HCT116 (cell line): ENCODE measurements around the gene PILRA. TPM values are rescaled to one million over a fixed set of nuclear protein-coding genes. Genes with fewer than 3 reads are reported as not detected.

Source experiments
- ATAC-seq: fragments of 200-7000 bp; cut with Tn5 transposase; 2 replicates; pipeline ENCODE4 v1.9.1; 2020; ENCODE audit warnings: mild to moderate bottlenecking, moderate library complexity
- BruUV-seq: library from RNA; stranded (reverse); fragments of 400-500 nt; replicated peaks from 2 replicates; lab custom pipeline; 2021; lab: Mats Ljungman, UMichigan
- CTCF ChIA-PET: fragments of 300-600 bp; sonication (Branson Sonifier 250); formaldehyde crosslinking; loops from one replicate; lab custom pipeline; 2021; ENCODE audit warnings: antibody characterized with exemption; lab: Charles Lee
- POLR2A ChIA-PET: fragments of 300-600, 350-600 bp; sonication (Branson Sonifier 250); formaldehyde crosslinking; loops from one replicate; lab custom pipeline; 2021; ENCODE audit warnings: antibody characterized with exemption; lab: Charles Lee
- RAD21 ChIA-PET, 2 experiments: fragments of 300-600 bp; sonication (Branson Sonifier 250); formaldehyde crosslinking; loops; one replicate each; lab custom pipeline; 2023; ENCODE audit warnings: low total read pairs in 2 of 2; ENCODE audit not compliant: uncharacterized antibody in 2 of 2, unreplicated experiment in 2 of 2, low non-redundant PET in 1 of 2; lab: Charles Lee
- DNase-seq: peaks from one replicate; pipeline ENCODE4 v3.0.0-alpha.2; 2010; ENCODE audit warnings: low read depth, low spot score
- H2AFZ ChIP-seq: fragments of 200-600 bp; shearing (Covaris generic), sonication (generic); 2 replicates; pipeline ENCODE4 v1.6.1; 2017; ENCODE audit warnings: low read depth, mixed run types, mixed read lengths, antibody characterized with exemption, low read length; ENCODE audit not compliant: poor library complexity, severe bottlenecking
- H3K27ac ChIP-seq: 2 replicates; pipeline ENCODE4 v1.5.1; 2012; ENCODE audit warnings: low read depth, low read length
- H3K27me3 ChIP-seq: fragments of 200-600 bp; sonication (generic); 2 replicates; pipeline ENCODE4 v1.6.1; 2016; ENCODE audit warnings: mixed run types, low read length, mixed read lengths; ENCODE audit not compliant: insufficient read depth
- H3K36me3 ChIP-seq, 2 experiments: fragments of 200-500 bp in 1 of 2; fragments of 200-600 bp in 1 of 2; sonication (Bioruptor generic) in 1 of 2; sonication (generic) in 1 of 2; 2 replicates each; pipeline versions ENCODE4 v1.5.1 to v1.6.1; 2014 to 2016; ENCODE audit warnings: low read length in 2 of 2, inconsistent platforms in 1 of 2, mixed read lengths in 1 of 2, mixed run types in 1 of 2; ENCODE audit not compliant: insufficient read depth in 2 of 2, control insufficient read depth in 1 of 2
- H3K4me1 ChIP-seq, 2 experiments: fragments of 200-600 bp in 1 of 2; sonication (generic) in 1 of 2; 2 replicates each; pipeline versions ENCODE4 v1.5.1 to v1.6.1; 2012 to 2017; ENCODE audit warnings: low read length in 2 of 2, inconsistent platforms in 1 of 2, mild to moderate bottlenecking in 1 of 2, mixed read lengths in 1 of 2, mixed run types in 1 of 2, moderate library complexity in 1 of 2; ENCODE audit not compliant: insufficient read depth in 2 of 2, control insufficient read depth in 1 of 2
- H3K4me2 ChIP-seq: fragments of 200-600 bp; sonication (generic); 2 replicates; pipeline ENCODE4 v1.6.1; 2017; ENCODE audit warnings: mixed run types, low read length, mixed read lengths
- H3K4me3 ChIP-seq, 2 experiments: fragments of 200-600 bp in 1 of 2; sonication (generic) in 1 of 2; replicated peaks in 1 of 2; 2 replicates each; pipeline ENCODE4 v1.5.1; 2011 to 2016; ENCODE audit warnings: low read length in 2 of 2, control low read depth in 1 of 2, low read depth in 1 of 2, mild to moderate bottlenecking in 1 of 2, mixed read lengths in 1 of 2, mixed run types in 1 of 2
- H3K79me2 ChIP-seq: fragments of 200-600 bp; sonication (generic); 2 replicates; pipeline ENCODE4 v1.6.1; 2017; ENCODE audit warnings: mild to moderate bottlenecking, mixed run types, low read length, moderate library complexity, mixed read lengths; ENCODE audit not compliant: insufficient read depth
- H3K9ac ChIP-seq: fragments of 200-600 bp; sonication (generic); 2 replicates; pipeline ENCODE4 v1.6.1; 2016; ENCODE audit warnings: low read length, mixed read lengths
- H3K9me2 ChIP-seq: fragments of 200-600 bp; sonication (generic), shearing (Covaris generic); 2 replicates; pipeline ENCODE4 v1.6.1; 2017; ENCODE audit warnings: mixed run types, mild to moderate bottlenecking, moderate library complexity; ENCODE audit not compliant: insufficient read depth
- H3K9me3 ChIP-seq, 2 experiments: fragments of 200-500 bp in 1 of 2; fragments of 200-600 bp in 1 of 2; sonication (Bioruptor generic) in 1 of 2; sonication (generic) in 1 of 2; 2 replicates each; pipeline ENCODE4 v1.6.1; 2014 to 2017; ENCODE audit warnings: low read length in 2 of 2, mixed read lengths in 2 of 2, inconsistent platforms in 1 of 2, low read depth in 1 of 2, mild to moderate bottlenecking in 1 of 2, mixed run types in 1 of 2, moderate library complexity in 1 of 2; ENCODE audit not compliant: control insufficient read depth in 1 of 2, insufficient read depth in 1 of 2
- H4K20me1 ChIP-seq: fragments of 200-600 bp; sonication (generic), shearing (Covaris generic); 2 replicates; pipeline ENCODE4 v1.6.1; 2017; ENCODE audit warnings: mixed run types, mild to moderate bottlenecking, moderate library complexity; ENCODE audit not compliant: insufficient read depth
- CTCF ChIP-seq, 3 experiments: fragments of 200-600 bp in 1 of 3; sonication (generic) in 1 of 3; IDR thresholded peaks in 2 of 3; conservative IDR thresholded peaks in 1 of 3; 2 replicates each; pipeline ENCODE4 v1.5.1; 2012 to 2017; ENCODE audit warnings: low read depth in 2 of 3, low read length in 2 of 3, antibody characterized with exemption in 1 of 3, borderline replicate concordance in 1 of 3, control low read depth in 1 of 3, mild to moderate bottlenecking in 1 of 3, mixed read lengths in 1 of 3, mixed run types in 1 of 3, moderate library complexity in 1 of 3; ENCODE audit not compliant: insufficient read depth in 1 of 3
- FOSL1 ChIP-seq: IDR thresholded peaks from 2 replicates; pipeline ENCODE4 v1.6.1; 2012; ENCODE audit warnings: low read depth
- POLR2AphosphoS5 ChIP-seq: IDR thresholded peaks from 2 replicates; pipeline ENCODE4 v1.6.1; 2011; ENCODE audit warnings: mild to moderate bottlenecking, low read depth, low read length, moderate library complexity
- SRF ChIP-seq: IDR thresholded peaks from 2 replicates; pipeline ENCODE4 v1.6.1; 2012; ENCODE audit warnings: low read depth
- ZNF274 ChIP-seq: fragments of 200-500 bp; sonication (Bioruptor generic); IDR thresholded peaks from 2 replicates; pipeline ENCODE4 v1.6.1; 2014; ENCODE audit warnings: mild to moderate bottlenecking, low read depth, low read length, inconsistent platforms
- intact Hi-C: fragments of 100-400 bp; cut with micrococcal nuclease; formaldehyde crosslinking; loops from 2 replicates; pipeline ENCODE4 v1.10.0; 2022
- total RNA-seq: library from RNA; stranded (reverse); gene quantifications from one replicate; pipeline ENCODE4 v1.2.1, GENCODE V29; 2021; ENCODE audit not compliant: unreplicated experiment

The PILRA gene
- total RNA-seq, 1 experiment from 2014 or later: 1.8 TPM

GRCh38 chr7:100433276-100433591 is 59.9 kb downstream of the PILRA start:
- no peak overlapping the region for H3K4me3 ChIP-seq
- no peak overlapping the region for H2AFZ ChIP-seq
- H3K27me3 ChIP-seq: no peaks in the 10 kb centered on the region
- ATAC-seq: no peak
- POLR2A ChIA-PET: no interaction called here
- DNase-seq: no peak
- peaks cover 5 to 39% of the 10 kb centered on the region in 2 experiments; a peak in 2 of 4 replicates for H3K36me3 ChIP-seq
- H3K9ac ChIP-seq: no peak overlapping the region
- peak overlapping the region; percentile 99; the same call in 1 of the 2 replicates for H3K27ac ChIP-seq
- no peaks in the 10 kb centered on the region for H3K9me2 ChIP-seq
- peaks cover 2 to 67% of the 10 kb centered on the region in 2 experiments for H3K4me1 ChIP-seq
- H3K4me2 ChIP-seq: no peak overlapping the region
- RAD21 ChIA-PET: no interaction called here
- H4K20me1 ChIP-seq: no peaks in the 10 kb centered on the region
- intact Hi-C loops: no loop called here
- BruUV-seq: no TSS peak
- H3K79me2 ChIP-seq: peaks cover 62% of the 10 kb centered on the region
- TF ChIP-seq FOSL1 (no peak), POLR2AphosphoS5 (peak; percentile 24; the same call in 1 of the 2 replicates)
- CTCF ChIA-PET: no interaction called here
- no peaks in the 10 kb centered on the region for H3K9me3 ChIP-seq

- Histone ChIP-seq H3K27me3 (no peaks in the 10 kb centered on the region), H3K4me1 (peaks cover 2 to 62% of the 10 kb centered on the region in 2 experiments), H3K9ac (no peak overlapping the region), H3K4me2 (0 out of 2 replicates have a peak overlapping the region, but pooled peaks have one; percentile 18), H3K79me2 (peaks cover 62% of the 10 kb centered on the region), H3K4me3 (no peak overlapping the region), H2AFZ (no peak overlapping the region), H3K9me3 (no peaks in the 10 kb centered on the region), H3K36me3 (peaks cover 5 to 39% of the 10 kb centered on the region in 2 experiments; a peak in 2 of 4 replicates), H3K27ac (peak overlapping the region; percentile 99), H3K9me2 (no peaks in the 10 kb centered on the region), H4K20me1 (no peaks in the 10 kb centered on the region)
- POLR2A ChIA-PET: no interaction called here
- intact Hi-C loops: no loop called here
- DNase-seq (no peak), ATAC-seq (no peak)
- RAD21 ChIA-PET: no interaction called here
- no TSS peak for BruUV-seq
- CTCF ChIA-PET: no interaction called here
- TF ChIP-seq CTCF (IDR thresholded peaks at IDR 0.05 in 2 of 3, conservative IDR thresholded peaks at IDR 0.05 in 1 of 3; ENCODE audit: borderline replicate concordance in 1 of 3, insufficient read depth in 1 of 3, low read depth in 2 of 3, low read length in 2 of 3): no peak
- TF ChIP-seq ZNF274: no peak
- TF ChIP-seq SRF: no peak
- TF ChIP-seq, all 23 proteins: peak for 0
Measured at GRCh38 chr7:100433592-100434296, 60.5 kb downstream of the PILRA start.
